Muscle layer of colon (tissue), 2 donors: Measurements from ENCODE around the gene C3orf70.
A peak's percentile ranks its signal among the peaks of the same experiment; 100 is the strongest.

Source experiments
- H3K27ac ChIP-seq: one replicate; pipeline ENCODE4 v1.7.0; 2013; ENCODE audit warnings: low read depth, mild to moderate bottlenecking, low read length, moderate library complexity
- H3K27me3 ChIP-seq, 2 donors: one replicate each; pipeline ENCODE4 v1.7.0; 2013; ENCODE audit warnings: low read length in 2 of 2, mild to moderate bottlenecking in 2 of 2; ENCODE audit not compliant: insufficient read depth in 2 of 2, control insufficient read depth in 1 of 2
- H3K36me3 ChIP-seq: one replicate; pipeline ENCODE4 v1.7.0; 2013; ENCODE audit warnings: mild to moderate bottlenecking, low read length; ENCODE audit not compliant: insufficient read depth
- H3K4me1 ChIP-seq: one replicate; pipeline ENCODE4 v1.7.0; 2013; ENCODE audit warnings: mild to moderate bottlenecking, low read length; ENCODE audit not compliant: insufficient read depth
- H3K4me3 ChIP-seq, 2 donors: one replicate each; pipeline ENCODE4 v1.7.0; 2013; ENCODE audit warnings: low read length in 2 of 2, low read depth in 1 of 2, mild to moderate bottlenecking in 1 of 2, moderate library complexity in 1 of 2
- H3K9ac ChIP-seq: one replicate; pipeline ENCODE4 v1.7.0; 2013; ENCODE audit warnings: low read length
- H3K9me3 ChIP-seq: one replicate; pipeline ENCODE4 v1.7.0; 2013; ENCODE audit warnings: mild to moderate bottlenecking, low read length
- donor health status: abdominal sarcoma.
- donor health status: Adenocarcinoma of cecum.

Gene C3orf70

DNA sequence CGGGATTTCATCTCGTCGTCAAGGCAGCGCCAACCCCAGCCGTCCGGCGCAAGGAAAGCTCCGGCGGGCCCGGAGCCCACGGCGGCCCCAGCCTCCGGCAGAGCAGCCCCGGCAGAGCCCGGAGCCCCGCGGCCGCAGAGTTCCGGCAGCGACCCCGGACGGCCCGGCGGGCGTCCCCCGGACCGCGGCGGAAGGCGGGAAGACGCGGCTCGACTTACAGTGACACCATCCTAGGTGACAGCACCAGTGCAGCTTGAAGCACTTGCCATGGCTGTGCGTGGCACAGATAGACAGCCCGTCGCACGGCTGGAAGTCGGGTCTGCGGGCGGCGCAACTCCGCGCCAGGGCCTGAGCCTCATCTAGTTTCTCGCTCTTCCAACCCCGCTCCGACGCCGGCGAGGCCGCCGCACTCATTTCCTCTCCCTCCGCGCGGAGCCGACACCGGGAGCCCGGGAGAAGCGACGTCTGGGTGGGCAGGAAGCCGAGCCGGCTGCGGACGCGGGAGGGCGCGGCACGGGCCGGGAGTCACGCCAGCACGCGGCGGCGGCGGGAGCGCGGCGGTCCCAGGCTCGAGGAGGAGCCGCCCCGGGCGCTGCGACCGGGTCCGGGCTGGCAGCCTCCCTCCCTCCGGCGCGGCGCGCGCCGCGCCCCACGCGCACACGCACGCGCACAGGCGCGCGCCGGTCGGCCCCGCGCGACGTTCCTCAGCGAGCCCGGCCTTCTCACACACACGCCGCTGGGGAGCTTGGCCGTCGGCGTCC lies at the start of gene C3orf70:
Gene C3orf70 (minus strand): TSS at position 651 of the 761 bp plus-strand sequence. CDS start 237 bp downstream, at position 414.
- Histone ChIP-seq H3K4me3 (peak within 1 kb of the TSS; percentile 69 to 70), H3K36me3 (no peaks in the 10 kb centered on the region), H3K9me3 (no peaks in the 10 kb centered on the region), H3K9ac (peak within 1 kb of the TSS; percentile 72), H3K27me3 (no peaks in the 10 kb centered on the region), H3K27ac (peak within 1 kb of the TSS; percentile 80), H3K4me1 (peaks cover 9% of the 10 kb centered on the region)

- Histone ChIP-seq H3K9me3 (no peaks in the 10 kb centered on the region), H3K4me3 (no peak overlapping the region), H3K36me3 (no peaks in the 10 kb centered on the region), H3K9ac (no peak overlapping the region), H3K27me3 (no peaks in the 10 kb centered on the region), H3K27ac (no peak overlapping the region), H3K4me1 (no peaks in the 10 kb centered on the region)
These were observed 47.8 kb upstream of the C3orf70 start for GRCh38 chr3:185200639-185201038.

- no peaks in the 10 kb centered on the region for H3K36me3 ChIP-seq
- H3K9me3 ChIP-seq, result no peaks in the 10 kb centered on the region
- H3K4me1 ChIP-seq, result no peaks in the 10 kb centered on the region
- H3K4me3 ChIP-seq, result no peak overlapping the region
- H3K27ac ChIP-seq, result no peak overlapping the region
- no peaks in the 10 kb centered on the region for H3K27me3 ChIP-seq
- no peak overlapping the region for H3K9ac ChIP-seq
These were observed 46.8 kb upstream of the C3orf70 start for GRCh38 chr3:185199671-185200070.

DNA sequence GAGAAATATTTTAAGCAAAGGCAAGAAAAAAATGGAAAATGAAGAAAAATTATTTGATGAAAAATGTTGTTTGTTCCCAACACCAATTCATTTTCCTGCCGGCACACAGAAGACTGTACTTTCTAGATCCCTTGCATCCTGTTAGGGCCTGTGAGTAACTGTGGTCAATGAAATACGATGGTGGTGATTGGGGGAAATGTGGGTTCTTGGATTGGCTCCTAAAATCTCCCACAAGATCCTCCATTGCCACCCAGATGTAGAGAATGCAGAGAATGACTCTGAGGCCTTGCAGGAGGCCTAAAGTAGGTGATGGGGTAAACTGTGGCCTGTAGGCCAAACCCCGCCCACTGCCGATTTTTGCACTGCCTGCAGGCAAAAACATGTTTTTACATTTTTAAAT lies 46.3 kb upstream of the C3orf70 start:
- Histone ChIP-seq H3K36me3 (no peaks in the 10 kb centered on the region), H3K4me1 (no peaks in the 10 kb centered on the region), H3K4me3 (no peak overlapping the region), H3K27ac (no peak overlapping the region), H3K9ac (no peak overlapping the region), H3K9me3 (no peaks in the 10 kb centered on the region), H3K27me3 (no peaks in the 10 kb centered on the region)

- no peaks in the 10 kb centered on the region for H3K36me3 ChIP-seq
- no peaks in the 10 kb centered on the region for H3K4me1 ChIP-seq
- H3K27me3 ChIP-seq, result no peaks in the 10 kb centered on the region
- H3K9ac ChIP-seq, result no peak overlapping the region
- H3K4me3 ChIP-seq, result no peak overlapping the region
- H3K27ac ChIP-seq, result no peak overlapping the region
- H3K9me3 ChIP-seq, result no peaks in the 10 kb centered on the region
These were observed 44.2 kb upstream of the C3orf70 start for GRCh38 chr3:185197068-185197467.

GRCh38 chr3:185195652-185196051 lies 42.8 kb upstream of the C3orf70 start:
- Histone ChIP-seq H3K4me1 (no peaks in the 10 kb centered on the region), H3K4me3 (no peak overlapping the region), H3K9me3 (no peaks in the 10 kb centered on the region), H3K27ac (no peak overlapping the region), H3K36me3 (no peaks in the 10 kb centered on the region), H3K27me3 (no peaks in the 10 kb centered on the region), H3K9ac (no peak overlapping the region)

DNA sequence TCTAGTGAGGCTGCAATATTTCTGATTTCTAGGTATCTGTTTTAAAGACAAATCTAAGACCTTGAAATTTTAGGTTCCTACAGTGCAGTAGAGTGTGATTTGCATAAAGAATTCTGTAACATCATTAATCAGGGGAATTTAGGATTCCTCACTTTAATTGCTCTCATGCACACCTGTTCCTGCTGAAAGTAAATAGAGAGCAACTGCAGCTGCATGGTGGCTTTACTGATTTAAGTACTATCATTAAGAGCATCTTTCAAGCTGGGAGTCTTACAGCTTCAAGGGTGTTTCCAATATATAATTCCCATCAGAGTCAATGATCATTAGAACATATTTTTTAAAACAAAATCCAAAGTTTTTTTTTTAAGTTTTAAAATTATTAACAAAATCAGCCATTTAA lies 36.0 kb upstream of the C3orf70 start:
- Histone ChIP-seq H3K9me3 (no peaks in the 10 kb centered on the region), H3K27me3 (no peaks in the 10 kb centered on the region), H3K36me3 (no peaks in the 10 kb centered on the region), H3K9ac (no peak overlapping the region), H3K4me3 (no peak overlapping the region), H3K27ac (no peak overlapping the region), H3K4me1 (no peaks in the 10 kb centered on the region)

- no peaks in the 10 kb centered on the region for H3K9me3 ChIP-seq
- H3K4me1 ChIP-seq, result no peaks in the 10 kb centered on the region
- no peaks in the 10 kb centered on the region for H3K27me3 ChIP-seq
- H3K4me3 ChIP-seq, result no peak overlapping the region
- H3K9ac ChIP-seq, result no peak overlapping the region
- no peak overlapping the region for H3K27ac ChIP-seq
- no peaks in the 10 kb centered on the region for H3K36me3 ChIP-seq
These were observed 34.5 kb upstream of the C3orf70 start for GRCh38 chr3:185187391-185187790.

- Histone ChIP-seq H3K4me1 (peaks cover 13% of the 10 kb centered on the region), H3K9me3 (no peaks in the 10 kb centered on the region), H3K36me3 (no peaks in the 10 kb centered on the region), H3K9ac (no peak overlapping the region), H3K27me3 (no peaks in the 10 kb centered on the region), H3K27ac (no peak overlapping the region), H3K4me3 (no peak overlapping the region)
These were observed 24.0 kb upstream of the C3orf70 start for GRCh38 chr3:185176750-185177359.

- no peaks in the 10 kb centered on the region for H3K36me3 ChIP-seq
- H3K4me1 ChIP-seq, result peaks cover 13% of the 10 kb centered on the region
- H3K27me3 ChIP-seq, result no peaks in the 10 kb centered on the region
- H3K9ac ChIP-seq, result no peak overlapping the region
- H3K27ac ChIP-seq, result peak overlapping the region; percentile 7
- no peaks in the 10 kb centered on the region for H3K9me3 ChIP-seq
- H3K4me3 ChIP-seq, result no peak overlapping the region
These were observed 22.6 kb upstream of the C3orf70 start for GRCh38 chr3:185175370-185175987.

GRCh38 chr3:185172086-185173049 lies 19.5 kb upstream of the C3orf70 start:
- H3K36me3 ChIP-seq, result no peaks in the 10 kb centered on the region
- no peaks in the 10 kb centered on the region for H3K9me3 ChIP-seq
- no peak overlapping the region for H3K9ac ChIP-seq
- no peaks in the 10 kb centered on the region for H3K27me3 ChIP-seq
- H3K27ac ChIP-seq, result no peak overlapping the region
- no peak overlapping the region for H3K4me3 ChIP-seq
- H3K4me1 ChIP-seq, result peaks cover 13% of the 10 kb centered on the region
